SK-N-SH treated with all-trans-retinoic acid at 6 μM for 48 hours (cell line): ENCODE results near the gene ALG2.

ENCODE experiments used
- ATAC-seq: fragments of 200-7000 bp; cut with Tn5 transposase; 3 replicates; pipeline ENCODE4 v1.9.1; 2020; ENCODE audit warnings: mild to moderate bottlenecking, moderate library complexity
- ARNTL ChIP-seq: fragments of 450-650 bp; formaldehyde crosslinking; IDR thresholded peaks from 2 replicates; pipeline ENCODE4 v1.5.0; 2020; ENCODE audit warnings: low read depth, mild to moderate bottlenecking, moderate library complexity, borderline replicate concordance
- BACH2 ChIP-seq: fragments of 250-450 bp; sonication (Bioruptor Pico); IDR thresholded peaks from 2 replicates; pipeline ENCODE4 v1.9.0; 2021; ENCODE audit warnings: mild to moderate bottlenecking, borderline replicate concordance
- CSDC2 ChIP-seq: fragments of 250-450 bp; sonication (Bioruptor Pico); IDR thresholded peaks from 2 replicates; pipeline ENCODE4 v1.5.0; 2020; ENCODE audit warnings: mild to moderate bottlenecking, moderate library complexity
- ESRRG ChIP-seq: fragments of 250-450 bp; sonication (Bioruptor Pico); IDR thresholded peaks from 2 replicates; pipeline ENCODE4 v1.6.1; 2021; ENCODE audit warnings: mild to moderate bottlenecking
- GLIS3 ChIP-seq: fragments of 250-450 bp; sonication (Bioruptor Pico); IDR thresholded peaks from 2 replicates; pipeline ENCODE4 v1.5.0; 2020; ENCODE audit warnings: mild to moderate bottlenecking, moderate library complexity
- ISL1 ChIP-seq: fragments of 250-450 bp; sonication (Bioruptor Pico); IDR thresholded peaks from 2 replicates; pipeline ENCODE4 v2.1.2; 2022; ENCODE audit warnings: mild to moderate bottlenecking, moderate library complexity
- OSR1 ChIP-seq: fragments of 250-450 bp; sonication (Bioruptor Pico); IDR thresholded peaks from 2 replicates; pipeline ENCODE4 v1.8.0; 2022; ENCODE audit warnings: moderate library complexity, mild to moderate bottlenecking, inconsistent platforms
- PPARA ChIP-seq: fragments of 250-450 bp; sonication (Bioruptor Pico); IDR thresholded peaks from 2 replicates; pipeline ENCODE4 v1.5.0; 2020; ENCODE audit warnings: mild to moderate bottlenecking, borderline replicate concordance
- RARB ChIP-seq: fragments of 250-450 bp; sonication (Bioruptor Pico); IDR thresholded peaks from 2 replicates; pipeline ENCODE4 v1.8.0; 2021; ENCODE audit warnings: mild to moderate bottlenecking, moderate library complexity
- SNAI2 ChIP-seq: fragments of 250-450 bp; sonication (Bioruptor Pico); IDR thresholded peaks from 2 replicates; pipeline ENCODE4 v1.5.0; 2020; ENCODE audit warnings: mild to moderate bottlenecking, moderate library complexity
- TCF4 ChIP-seq: fragments of 250-450 bp; sonication (Bioruptor Pico); IDR thresholded peaks from 2 replicates; pipeline ENCODE4 v1.8.0; 2021; ENCODE audit warnings: mild to moderate bottlenecking, moderate library complexity, borderline replicate concordance
- TOX ChIP-seq: fragments of 250-450 bp; sonication (Bioruptor Pico); IDR thresholded peaks from 2 replicates; pipeline ENCODE4 v1.8.0; 2021; ENCODE audit warnings: mild to moderate bottlenecking, moderate library complexity, borderline replicate concordance
- ZC3H10 ChIP-seq: fragments of 250-450 bp; sonication (Bioruptor Pico); IDR thresholded peaks from 2 replicates; pipeline ENCODE4 v1.5.1; 2021; ENCODE audit warnings: mild to moderate bottlenecking, moderate library complexity
- ZFP3 ChIP-seq: fragments of 250-450 bp; sonication (Bioruptor Pico); IDR thresholded peaks from 2 replicates; pipeline ENCODE4 v1.5.0; 2020; ENCODE audit warnings: mild to moderate bottlenecking, moderate library complexity
- ZFP30 ChIP-seq: fragments of 450-650 bp; formaldehyde crosslinking; IDR thresholded peaks from 2 replicates; pipeline ENCODE4 v1.5.0; 2022; ENCODE audit warnings: mild to moderate bottlenecking, moderate library complexity
- ZNF565 ChIP-seq: fragments of 450-650 bp; formaldehyde crosslinking; conservative IDR thresholded peaks from 2 replicates; pipeline ENCODE4 v1.5.0; 2020; ENCODE audit warnings: low read depth, mild to moderate bottlenecking, moderate library complexity
- ZNF70 ChIP-seq: fragments of 450-650 bp; formaldehyde crosslinking; IDR thresholded peaks from 2 replicates; pipeline ENCODE4 v1.5.0; 2020; ENCODE audit warnings: mild to moderate bottlenecking, moderate library complexity
- ZNF8 ChIP-seq: fragments of 450-650 bp; formaldehyde crosslinking; IDR thresholded peaks from 2 replicates; pipeline ENCODE4 v1.5.0; 2020; ENCODE audit warnings: mild to moderate bottlenecking, moderate library complexity
- TF ChIP-seq, protein P1 (sequence below): fragments of 250-450 bp; sonication (Bioruptor Pico); IDR thresholded peaks from 2 replicates; pipeline ENCODE4 v1.5.0; 2020; ENCODE audit warnings: mild to moderate bottlenecking, moderate library complexity
- TF ChIP-seq, protein P2 (sequence below): fragments of 250-450 bp; sonication (Bioruptor Pico); IDR thresholded peaks from 2 replicates; pipeline ENCODE4 v1.5.1; 2021; ENCODE audit warnings: mild to moderate bottlenecking, moderate library complexity
- TF ChIP-seq, protein P3 (sequence below): fragments of 250-450 bp; sonication (Bioruptor Pico); IDR thresholded peaks from 2 replicates; pipeline ENCODE4 v1.8.0; 2020; ENCODE audit warnings: mild to moderate bottlenecking, moderate library complexity, borderline replicate concordance
- TF ChIP-seq, protein P4 (sequence below): fragments of 250-450 bp; sonication (Bioruptor Pico); IDR thresholded peaks from 2 replicates; pipeline ENCODE4 v1.5.1; 2020; ENCODE audit warnings: low read depth, mild to moderate bottlenecking, moderate library complexity

ALG2 gene

DNA sequence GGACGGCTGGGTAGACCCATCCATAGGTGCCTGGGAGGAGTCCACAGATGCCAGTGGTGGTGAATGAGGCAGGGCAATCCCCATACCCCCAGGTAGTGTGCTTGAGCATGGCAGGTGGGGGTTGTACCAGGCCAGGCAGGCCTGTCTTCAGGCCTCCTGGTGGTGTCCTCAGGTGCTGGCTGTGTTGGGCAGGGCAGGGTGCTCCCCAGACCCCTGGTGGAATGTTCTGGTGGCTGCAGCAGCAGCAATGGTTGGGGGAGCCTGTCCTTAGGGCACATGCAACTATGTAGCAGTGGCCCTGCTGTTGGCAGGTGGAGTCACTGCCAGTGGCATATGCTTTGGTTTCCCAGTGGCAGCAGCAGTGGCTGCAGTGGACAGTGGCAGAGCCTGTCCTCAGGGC, 10.0 kb downstream of the ALG2 start:
- TF ChIP-seq ISL1 (CRISPR knock-in tag) (no peak), CSDC2 (CRISPR knock-in tag) (no peak), SNAI2 (CRISPR knock-in tag) (no peak), RARB (no peak), ESRRG (CRISPR knock-in tag) (no peak), ZFP30 (CRISPR knock-in tag) (no peak), ZNF8 (CRISPR knock-in tag) (no peak), TOX (CRISPR knock-in tag) (no peak), PPARA (CRISPR knock-in tag) (no peak), OSR1 (no peak), BACH2 (CRISPR knock-in tag) (no peak), GLIS3 (CRISPR knock-in tag) (no peak), ZFP3 (CRISPR knock-in tag) (no peak), ZNF70 (CRISPR knock-in tag) (no peak), TCF4 (CRISPR knock-in tag) (no peak), ARNTL (CRISPR knock-in tag) (no peak)
- TF ChIP-seq, protein P1, sequence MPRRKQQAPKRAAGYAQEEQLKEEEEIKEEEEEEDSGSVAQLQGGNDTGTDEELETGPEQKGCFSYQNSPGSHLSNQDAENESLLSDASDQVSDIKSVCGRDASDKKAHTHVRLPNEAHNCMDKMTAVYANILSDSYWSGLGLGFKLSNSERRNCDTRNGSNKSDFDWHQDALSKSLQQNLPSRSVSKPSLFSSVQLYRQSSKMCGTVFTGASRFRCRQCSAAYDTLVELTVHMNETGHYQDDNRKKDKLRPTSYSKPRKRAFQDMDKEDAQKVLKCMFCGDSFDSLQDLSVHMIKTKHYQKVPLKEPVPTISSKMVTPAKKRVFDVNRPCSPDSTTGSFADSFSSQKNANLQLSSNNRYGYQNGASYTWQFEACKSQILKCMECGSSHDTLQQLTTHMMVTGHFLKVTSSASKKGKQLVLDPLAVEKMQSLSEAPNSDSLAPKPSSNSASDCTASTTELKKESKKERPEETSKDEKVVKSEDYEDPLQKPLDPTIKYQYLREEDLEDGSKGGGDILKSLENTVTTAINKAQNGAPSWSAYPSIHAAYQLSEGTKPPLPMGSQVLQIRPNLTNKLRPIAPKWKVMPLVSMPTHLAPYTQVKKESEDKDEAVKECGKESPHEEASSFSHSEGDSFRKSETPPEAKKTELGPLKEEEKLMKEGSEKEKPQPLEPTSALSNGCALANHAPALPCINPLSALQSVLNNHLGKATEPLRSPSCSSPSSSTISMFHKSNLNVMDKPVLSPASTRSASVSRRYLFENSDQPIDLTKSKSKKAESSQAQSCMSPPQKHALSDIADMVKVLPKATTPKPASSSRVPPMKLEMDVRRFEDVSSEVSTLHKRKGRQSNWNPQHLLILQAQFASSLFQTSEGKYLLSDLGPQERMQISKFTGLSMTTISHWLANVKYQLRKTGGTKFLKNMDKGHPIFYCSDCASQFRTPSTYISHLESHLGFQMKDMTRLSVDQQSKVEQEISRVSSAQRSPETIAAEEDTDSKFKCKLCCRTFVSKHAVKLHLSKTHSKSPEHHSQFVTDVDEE (CRISPR knock-in tag), result no peak
- TF ChIP-seq, protein P2, sequence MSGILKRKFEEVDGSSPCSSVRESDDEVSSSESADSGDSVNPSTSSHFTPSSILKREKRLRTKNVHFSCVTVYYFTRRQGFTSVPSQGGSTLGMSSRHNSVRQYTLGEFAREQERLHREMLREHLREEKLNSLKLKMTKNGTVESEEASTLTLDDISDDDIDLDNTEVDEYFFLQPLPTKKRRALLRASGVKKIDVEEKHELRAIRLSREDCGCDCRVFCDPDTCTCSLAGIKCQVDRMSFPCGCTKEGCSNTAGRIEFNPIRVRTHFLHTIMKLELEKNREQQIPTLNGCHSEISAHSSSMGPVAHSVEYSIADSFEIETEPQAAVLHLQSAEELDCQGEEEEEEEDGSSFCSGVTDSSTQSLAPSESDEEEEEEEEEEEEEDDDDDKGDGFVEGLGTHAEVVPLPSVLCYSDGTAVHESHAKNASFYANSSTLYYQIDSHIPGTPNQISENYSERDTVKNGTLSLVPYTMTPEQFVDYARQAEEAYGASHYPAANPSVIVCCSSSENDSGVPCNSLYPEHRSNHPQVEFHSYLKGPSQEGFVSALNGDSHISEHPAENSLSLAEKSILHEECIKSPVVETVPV, result no peak
- TF ChIP-seq, protein P3, sequence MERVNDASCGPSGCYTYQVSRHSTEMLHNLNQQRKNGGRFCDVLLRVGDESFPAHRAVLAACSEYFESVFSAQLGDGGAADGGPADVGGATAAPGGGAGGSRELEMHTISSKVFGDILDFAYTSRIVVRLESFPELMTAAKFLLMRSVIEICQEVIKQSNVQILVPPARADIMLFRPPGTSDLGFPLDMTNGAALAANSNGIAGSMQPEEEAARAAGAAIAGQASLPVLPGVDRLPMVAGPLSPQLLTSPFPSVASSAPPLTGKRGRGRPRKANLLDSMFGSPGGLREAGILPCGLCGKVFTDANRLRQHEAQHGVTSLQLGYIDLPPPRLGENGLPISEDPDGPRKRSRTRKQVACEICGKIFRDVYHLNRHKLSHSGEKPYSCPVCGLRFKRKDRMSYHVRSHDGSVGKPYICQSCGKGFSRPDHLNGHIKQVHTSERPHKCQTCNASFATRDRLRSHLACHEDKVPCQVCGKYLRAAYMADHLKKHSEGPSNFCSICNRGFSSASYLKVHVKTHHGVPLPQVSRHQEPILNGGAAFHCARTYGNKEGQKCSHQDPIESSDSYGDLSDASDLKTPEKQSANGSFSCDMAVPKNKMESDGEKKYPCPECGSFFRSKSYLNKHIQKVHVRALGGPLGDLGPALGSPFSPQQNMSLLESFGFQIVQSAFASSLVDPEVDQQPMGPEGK (CRISPR knock-in tag), result no peak
- TF ChIP-seq, protein P4, sequence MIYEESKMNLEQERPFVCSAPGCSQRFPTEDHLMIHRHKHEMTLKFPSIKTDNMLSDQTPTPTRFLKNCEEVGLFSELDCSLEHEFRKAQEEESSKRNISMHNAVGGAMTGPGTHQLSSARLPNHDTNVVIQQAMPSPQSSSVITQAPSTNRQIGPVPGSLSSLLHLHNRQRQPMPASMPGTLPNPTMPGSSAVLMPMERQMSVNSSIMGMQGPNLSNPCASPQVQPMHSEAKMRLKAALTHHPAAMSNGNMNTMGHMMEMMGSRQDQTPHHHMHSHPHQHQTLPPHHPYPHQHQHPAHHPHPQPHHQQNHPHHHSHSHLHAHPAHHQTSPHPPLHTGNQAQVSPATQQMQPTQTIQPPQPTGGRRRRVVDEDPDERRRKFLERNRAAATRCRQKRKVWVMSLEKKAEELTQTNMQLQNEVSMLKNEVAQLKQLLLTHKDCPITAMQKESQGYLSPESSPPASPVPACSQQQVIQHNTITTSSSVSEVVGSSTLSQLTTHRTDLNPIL, result no peak
- ATAC-seq, result no peak

DNA sequence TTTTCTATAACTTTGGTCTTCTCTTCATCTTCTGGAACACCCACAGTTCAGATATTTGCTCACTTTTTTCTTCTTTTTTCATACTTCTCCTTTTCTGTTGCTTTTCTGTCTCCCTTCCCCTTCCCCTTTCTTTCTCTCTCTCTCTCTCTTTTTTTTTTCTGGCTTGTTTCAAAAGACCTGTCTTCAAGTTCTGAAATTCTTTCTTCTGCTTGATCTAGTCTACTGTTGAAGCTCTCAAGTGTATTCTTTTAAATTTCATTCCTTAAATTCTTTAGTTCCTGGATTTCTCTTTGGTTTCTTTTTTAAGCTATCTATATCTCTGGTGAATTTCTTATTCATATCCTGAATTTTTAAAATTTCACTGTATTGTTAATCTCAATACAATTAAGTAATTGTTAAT, 11.2 kb downstream of the ALG2 start:
- ATAC-seq, result no peak
- no peak for TF ChIP-seq CSDC2 (CRISPR knock-in tag)
- TF ChIP-seq OSR1, result no peak
- no peak for TF ChIP-seq ZNF70 (CRISPR knock-in tag)
- no peak for TF ChIP-seq BACH2 (CRISPR knock-in tag)
- no peak for TF ChIP-seq ESRRG (CRISPR knock-in tag)
- TF ChIP-seq SNAI2 (CRISPR knock-in tag), result no peak
- TF ChIP-seq, protein P3 (CRISPR knock-in tag), result no peak
- no peak for TF ChIP-seq ARNTL (CRISPR knock-in tag)

DNA sequence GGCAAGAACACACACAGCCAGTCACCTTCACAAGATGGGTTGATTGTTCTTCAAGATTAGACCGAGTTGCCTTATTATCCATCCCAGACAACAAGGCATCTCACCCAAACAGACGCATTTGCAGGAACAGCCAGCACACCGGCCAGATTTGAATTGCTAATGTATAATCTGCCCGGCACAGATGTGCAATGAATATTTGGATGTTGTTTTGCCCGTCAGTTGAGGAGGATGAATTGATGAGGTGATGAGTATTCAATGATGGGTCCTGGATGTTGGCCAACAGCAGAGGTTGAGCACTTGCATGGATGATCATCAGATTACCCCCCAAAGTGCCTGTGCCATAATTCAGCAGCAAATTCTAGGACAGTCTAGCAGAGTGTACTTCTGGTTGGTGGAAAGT, 20.1 kb downstream of the ALG2 start:
- ATAC-seq, result no peak
- no peak for TF ChIP-seq ZFP3 (CRISPR knock-in tag)
- no peak for TF ChIP-seq RARB
- TF ChIP-seq, protein P2, result no peak
- no peak for TF ChIP-seq ZFP30 (CRISPR knock-in tag)
- TF ChIP-seq ZNF565 (CRISPR knock-in tag), result no peak
- TF ChIP-seq OSR1, result no peak
- TF ChIP-seq SNAI2 (CRISPR knock-in tag), result no peak
- TF ChIP-seq ZC3H10 (CRISPR knock-in tag), result no peak
- TF ChIP-seq, protein P4, result no peak
- TF ChIP-seq, protein P1 (CRISPR knock-in tag), result no peak
